Endothelial cell of umbilical vein (primary cell): ENCODE measurements around the gene MRPL14. TPM values are rescaled to one million over a fixed set of nuclear protein-coding genes. Genes with fewer than 3 reads are reported as not detected.

Experiments used
- BruUV-seq: library from RNA; stranded (reverse); fragments of 400-500 nt; replicated peaks from 2 replicates; lab custom pipeline; 2021; lab: Mats Ljungman, UMichigan
- CTCF ChIA-PET: fragments of 300-600, 350-600 bp; sonication (Branson Sonifier 250); formaldehyde crosslinking; loops from one replicate; lab custom pipeline; 2021; ENCODE audit warnings: antibody characterized with exemption, inconsistent platforms; lab: Charles Lee
- POLR2A ChIA-PET: fragments of 300-600, 350-600 bp; sonication (Branson Sonifier 250); formaldehyde crosslinking; loops from one replicate; lab custom pipeline; 2021; ENCODE audit warnings: antibody characterized with exemption, inconsistent platforms; lab: Charles Lee
- DNase-seq: peaks from one replicate; pipeline ENCODE4 v3.0.0-alpha.2; 2011; ENCODE audit warnings: low read depth, low spot score
- FAIRE-seq: peaks from 2 replicates; lab custom pipeline; 2011; peaks lifted over from hg19 to GRCh38; lab: Jason Lieb, UNC
- H2AFZ ChIP-seq: 2 replicates; pipeline ENCODE4 v1.6.0; 2012; ENCODE audit warnings: low read depth, low read length, control low read depth, inconsistent platforms
- H3K27ac ChIP-seq: 2 replicates; pipeline ENCODE4 v1.5.1; 2011; ENCODE audit warnings: low read depth, mild to moderate bottlenecking, control low read depth, low read length, moderate library complexity; ENCODE audit not compliant: insufficient read depth
- H3K27me3 ChIP-seq, 2 experiments: 2 replicates each; pipeline versions ENCODE4 v1.6.0 to v1.6.1; 2011; ENCODE audit warnings: low read length in 2 of 2, mixed read lengths in 1 of 2; ENCODE audit not compliant: control insufficient read depth in 2 of 2, insufficient read depth in 2 of 2
- H3K36me3 ChIP-seq, 2 experiments: 2 replicates in 1 of 2; 3 replicates in 1 of 2; pipeline ENCODE4 v1.5.1; 2011; ENCODE audit warnings: low read length in 2 of 2, mild to moderate bottlenecking in 1 of 2, moderate library complexity in 1 of 2; ENCODE audit not compliant: control insufficient read depth in 2 of 2, insufficient read depth in 2 of 2; ENCODE audit errors: extremely low read depth in 1 of 2
- H3K4me1 ChIP-seq: 3 replicates; pipeline ENCODE4 v1.5.1; 2011; ENCODE audit warnings: mild to moderate bottlenecking, low read length; ENCODE audit not compliant: control insufficient read depth, insufficient read depth; ENCODE audit errors: extremely low read depth
- H3K4me2 ChIP-seq: 2 replicates; pipeline ENCODE4 v1.6.1; 2011; ENCODE audit warnings: low read length, control low read depth, mixed read lengths; ENCODE audit not compliant: insufficient read depth
- H3K4me3 ChIP-seq, 3 experiments: fragments of 200-600 bp in 1 of 3; sonication (generic), shearing (Covaris generic) in 1 of 3; replicated peaks in 1 of 3; 2 replicates each; pipeline ENCODE4 v1.5.1; 2011 to 2016; ENCODE audit warnings: control low read depth in 3 of 3, low read length in 3 of 3, mild to moderate bottlenecking in 2 of 3, inconsistent platforms in 1 of 3, low read depth in 1 of 3, moderate library complexity in 1 of 3; ENCODE audit not compliant: insufficient read depth in 1 of 3
- H3K79me2 ChIP-seq: 2 replicates; pipeline ENCODE4 v1.6.0; 2012; ENCODE audit warnings: low read length, inconsistent platforms; ENCODE audit not compliant: control insufficient read depth, insufficient read depth
- H3K9ac ChIP-seq: replicated peaks from 2 replicates; pipeline ENCODE3; 2011; ENCODE audit warnings: low read length, control low read depth; ENCODE audit not compliant: insufficient read depth; ENCODE audit errors: extremely low read depth
- H3K9me1 ChIP-seq: replicated peaks from 3 replicates; pipeline ENCODE4 v1.6.0; 2011; ENCODE audit warnings: mild to moderate bottlenecking, low read length; ENCODE audit not compliant: control insufficient read depth, insufficient read depth; ENCODE audit errors: extremely low read depth
- H3K9me3 ChIP-seq: replicated peaks from 2 replicates; pipeline ENCODE4 v1.5.1; 2012; ENCODE audit warnings: low read length, inconsistent platforms; ENCODE audit not compliant: control insufficient read depth, insufficient read depth
- H4K20me1 ChIP-seq: replicated peaks from 2 replicates; pipeline ENCODE3; 2011; ENCODE audit warnings: mild to moderate bottlenecking, low read length; ENCODE audit not compliant: control insufficient read depth, insufficient read depth; ENCODE audit errors: extremely low read depth
- CTCF ChIP-seq, 2 donors: IDR thresholded peaks; 1 replicate in 1 of 2; 2 replicates in 1 of 2; pipeline ENCODE4 v1.5.1; 2011; ENCODE audit warnings: low read length in 2 of 2, mild to moderate bottlenecking in 2 of 2, moderate library complexity in 2 of 2, control low read depth in 1 of 2, inconsistent platforms in 1 of 2, low read depth in 1 of 2; ENCODE audit not compliant: insufficient read depth in 1 of 2; ENCODE audit errors: extremely low read depth in 1 of 2
- EZH2 ChIP-seq: IDR thresholded peaks from 2 replicates; pipeline ENCODE4 v1.6.1; 2012; ENCODE audit warnings: borderline replicate concordance, low read depth, mild to moderate bottlenecking, moderate library complexity, low read length, inconsistent platforms; ENCODE audit not compliant: severe bottlenecking
- GATA2 ChIP-seq: IDR thresholded peaks from 2 replicates; pipeline ENCODE4 v1.7.0; 2011; ENCODE audit warnings: low read depth, mild to moderate bottlenecking, moderate library complexity, mixed read lengths, low read length; ENCODE audit not compliant: insufficient read length, insufficient read depth
- JUN ChIP-seq: IDR thresholded peaks from 2 replicates; pipeline ENCODE4 v1.6.1; 2011; ENCODE audit warnings: borderline replicate concordance, low read depth; ENCODE audit not compliant: insufficient read length, insufficient read depth
- MAX ChIP-seq: IDR thresholded peaks from 2 replicates; pipeline ENCODE4 v1.6.1; 2011; ENCODE audit not compliant: insufficient read depth, insufficient read length
- POLR2A ChIP-seq: IDR thresholded peaks from 2 replicates; pipeline ENCODE4 v1.6.1; 2012; ENCODE audit warnings: low read depth, mild to moderate bottlenecking, control low read depth, low read length
- POLR2AphosphoS5 ChIP-seq: IDR thresholded peaks from 2 replicates; pipeline ENCODE4 v1.6.1; 2012; ENCODE audit warnings: low read depth, mild to moderate bottlenecking, control low read depth, low read length, moderate library complexity; ENCODE audit not compliant: insufficient read depth
- dilution Hi-C: fragments of 300-500 bp; cut with MboI; formaldehyde crosslinking; loops from one replicate; pipeline ENCODE4 v1.15.0; 2019; ENCODE audit warnings: low sequenced_read_pairs; ENCODE audit not compliant: extremely low pct_ligation_motif_present
- intact Hi-C: fragments of 100-400 bp; cut with micrococcal nuclease; formaldehyde crosslinking; loops from one replicate; pipeline ENCODE4 v1.10.0; 2022
- polyA plus RNA-seq, 4 experiments: library from polyadenylated mRNA; depleted of rRNA in 3 of 4; stranded (reverse) in 3 of 4; unstranded in 1 of 4; fragments of >200 nt; gene quantifications; 2 replicates each; pipeline versions ENCODE4 v1.2.1 to v1.2.3, GENCODE V29; 2011 to 2012; ENCODE audit warnings: missing spikeins in 1 of 4
- total RNA-seq: library from RNA; stranded (reverse); gene quantifications from 2 replicates; pipeline ENCODE4 v1.2.3, GENCODE V29; 2021

MRPL14 gene
- total and polyA plus RNA-seq, 2 donors (not counting 3 experiments of a cell fraction or from before 2014, with no cell fraction given): 68.1 to 103 TPM

DNA sequence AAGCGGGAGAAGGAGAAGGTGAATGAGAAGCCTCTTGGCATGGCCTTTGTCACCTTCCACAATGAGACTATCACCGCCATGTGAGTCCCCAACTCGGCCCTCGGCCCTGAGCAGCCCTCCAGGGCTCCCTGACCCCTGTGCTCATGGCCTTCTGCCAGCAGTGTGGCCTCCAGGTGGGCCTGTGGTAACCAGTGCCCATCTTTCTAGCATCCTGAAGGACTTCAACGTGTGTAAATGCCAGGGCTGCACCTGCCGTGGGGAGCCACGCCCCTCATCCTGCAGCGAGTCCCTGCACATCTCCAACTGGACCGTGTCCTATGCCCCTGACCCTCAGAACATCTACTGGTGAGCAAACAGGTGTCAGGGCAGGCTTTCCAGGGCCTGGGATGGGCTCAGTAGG, 21.1 kb upstream of the MRPL14 start:
- ChIA-PET POLR2A (no interaction called here), CTCF (interaction anchor here (1.0 to 5.0 kb wide), 2 partner anchors 24 to 51 kb away, joined by 3 to 95 read pairs; no protein-coding TSS in a partner anchor)
- no peak overlapping the region for H3K4me2 ChIP-seq

More for the DNA sequence above, 21.1 kb upstream of the MRPL14 start:
- H4K20me1 ChIP-seq: no peaks in the 10 kb centered on the region
- H3K9ac ChIP-seq: no peak overlapping the region
- no peak overlapping the region for H3K27ac ChIP-seq
- H3K79me2 ChIP-seq: no peaks in the 10 kb centered on the region
- H3K9me3 ChIP-seq: no peaks in the 10 kb centered on the region
- H3K4me3 ChIP-seq: no peak overlapping the region
- TF ChIP-seq EZH2 (no peak), JUN (no peak), CTCF (IDR thresholded peaks at IDR 0.05; ENCODE audit: extremely low read depth in 1 of 2, insufficient read depth in 1 of 2, low read depth in 1 of 2, low read length in 2 of 2) (no peak), POLR2AphosphoS5 (no peak), POLR2A (no peak), GATA2 (no peak), MAX (no peak)
- peaks cover 5 to 19% of the 10 kb centered on the region in 2 experiments for H3K36me3 ChIP-seq
- no peaks in the 10 kb centered on the region for H3K27me3 ChIP-seq
- H2AFZ ChIP-seq: no peak overlapping the region
- intact Hi-C loops (no loop called here), dilution Hi-C loops (no loop called here)
- BruUV-seq: no TSS peak
- no peaks in the 10 kb centered on the region for H3K4me1 ChIP-seq
- no peaks in the 10 kb centered on the region for H3K9me1 ChIP-seq
- DNase-seq: no peak
- no peak for FAIRE-seq
